Colonic mucosa (tissue), 4 donors: ENCODE results near the gene MRPL52. TPM values are rescaled to one million over a fixed set of nuclear protein-coding genes. Genes with fewer than 3 reads are reported as not detected.
"Not testable (repeated sequence)": the region's sequence is repeated elsewhere in the genome, so short reads cannot be mapped to it uniquely, and the experiment has no call there.

ENCODE experiments used
- DNase-seq: peaks from one replicate; pipeline ENCODE4 v3.0.0-alpha.2; 2020
- H3K27ac ChIP-seq: fragments of 200-600 bp; one replicate; pipeline ENCODE4 v1.8.0; 2021
- H3K27me3 ChIP-seq: fragments of 200-600 bp; one replicate; pipeline ENCODE4 v1.8.0; 2021
- H3K36me3 ChIP-seq: fragments of 200-600 bp; one replicate; pipeline ENCODE4 v1.8.0; 2021
- H3K4me1 ChIP-seq: fragments of 200-600 bp; one replicate; pipeline ENCODE4 v1.8.0; 2021; ENCODE audit warnings: mild to moderate bottlenecking
- H3K4me3 ChIP-seq: fragments of 200-600 bp; one replicate; pipeline ENCODE4 v1.8.0; 2021
- H3K9ac ChIP-seq, 2 donors: one replicate each; pipeline ENCODE4 v1.7.0; 2013; ENCODE audit warnings: control low read depth in 2 of 2, low read depth in 2 of 2, low read length in 2 of 2
- H3K9me3 ChIP-seq: fragments of 200-600 bp; one replicate; pipeline ENCODE4 v1.8.0; 2021
- CTCF ChIP-seq: fragments of 200-600 bp; IDR thresholded peaks from one replicate; pipeline ENCODE4 v1.8.0; 2022; ENCODE audit warnings: antibody characterized with exemption, mild to moderate bottlenecking
- intact Hi-C: fragments of 100-400 bp; cut with DNase I; formaldehyde crosslinking; loops from one replicate; pipeline ENCODE4 v1.14.1; 2022
- total RNA-seq, 2 donors: library from RNA; stranded (reverse); fragmentation: NEBNext Ultra II Directional in 1 of 2; extraction: Animal tissue kit (Norgen Biotek cat#: 25700) in 1 of 2; gene quantifications; one replicate each; pipeline ENCODE4 v1.2.1, GENCODE V29; 2021
- donor health status: healthy.
- donor health status: DM: no; HTN: no; CAD: no.
- donor health status: DM: no; HTN: no; CAD: no.

MRPL52 gene
- total RNA-seq, 2 donors from 2014 or later = 79.1 to 156 TPM

- intact Hi-C loops = loop anchor here (2.0 to 5.0 kb wide), 2 partner anchors 30 to 295 kb away; no protein-coding TSS in a partner anchor
- no peak for TF ChIP-seq CTCF
- H3K4me3 ChIP-seq = no peak overlapping the region
- peaks cover 4% of the 10 kb centered on the region for H3K4me1 ChIP-seq
- peak overlapping the region in 1 of 2 donors; percentile 84 for H3K9ac ChIP-seq
- H3K27me3 ChIP-seq = no peaks in the 10 kb centered on the region
- no peak for DNase-seq
- peak overlapping the region; percentile 64 for H3K27ac ChIP-seq
- no peaks in the 10 kb centered on the region for H3K36me3 ChIP-seq
- no peaks in the 10 kb centered on the region for H3K9me3 ChIP-seq
Measured at GRCh38 chr14:22852599-22852939, 22.9 kb downstream of the MRPL52 start.

- peak; percentile 94 for TF ChIP-seq CTCF
- peaks cover 4% of the 10 kb centered on the region for H3K4me1 ChIP-seq
Measured at GRCh38 chr14:22852940-22853767, 23.5 kb downstream of the MRPL52 start.

GRCh38 chr14:22854296-22854695, 24.6 kb downstream of the MRPL52 start:
- H3K9ac ChIP-seq, H3K36me3 ChIP-seq, H3K27me3 ChIP-seq, H3K27ac ChIP-seq, H3K4me1 ChIP-seq, H3K9me3 ChIP-seq, DNase-seq, H3K4me3 ChIP-seq: not testable (repeated sequence)
- intact Hi-C loops = loop anchor here (5.0 kb wide), 1 partner anchor 297 kb away; no protein-coding TSS in a partner anchor

More at GRCh38 chr14:22852940-22853767, 23.5 kb downstream of the MRPL52 start:
- peak overlapping the region; percentile 71 to 84 for H3K9ac ChIP-seq
- H3K9me3 ChIP-seq = no peaks in the 10 kb centered on the region
- peak; percentile 97 for DNase-seq
- H3K27ac ChIP-seq = peak overlapping the region; percentile 64
- H3K36me3 ChIP-seq = no peaks in the 10 kb centered on the region
- H3K27me3 ChIP-seq = no peaks in the 10 kb centered on the region
- H3K4me3 ChIP-seq = peak overlapping the region; percentile 28
- intact Hi-C loops = loop anchor here (2.0 to 5.0 kb wide), 2 partner anchors 30 to 296 kb away; no protein-coding TSS in a partner anchor

- H3K36me3 ChIP-seq = no peaks in the 10 kb centered on the region
- no peaks in the 10 kb centered on the region for H3K9me3 ChIP-seq
- no peaks in the 10 kb centered on the region for H3K27me3 ChIP-seq
- no peak overlapping the region for H3K27ac ChIP-seq
- H3K4me1 ChIP-seq = peaks cover 4% of the 10 kb centered on the region
- DNase-seq = no peak
- H3K9ac ChIP-seq = no peak overlapping the region
- intact Hi-C loops = loop anchor here (5.0 kb wide), 1 partner anchor 298 kb away; no protein-coding TSS in a partner anchor
- TF ChIP-seq CTCF = no peak
- H3K4me3 ChIP-seq = no peak overlapping the region
Measured at GRCh38 chr14:22854963-22855724, 25.5 kb downstream of the MRPL52 start.

GRCh38 chr14:22856428-22856827, 26.7 kb downstream of the MRPL52 start:
- Histone ChIP-seq H3K27me3 (no peaks in the 10 kb centered on the region), H3K9me3 (no peaks in the 10 kb centered on the region), H3K36me3 (no peaks in the 10 kb centered on the region), H3K9ac (no peak overlapping the region), H3K27ac (no peak overlapping the region), H3K4me1 (peaks cover under 1% of the 10 kb centered on the region), H3K4me3 (no peak overlapping the region)
- no peak for DNase-seq
- intact Hi-C loops = no loop called here
- TF ChIP-seq CTCF = no peak

- H3K4me3 ChIP-seq, H3K9me3 ChIP-seq, H3K27ac ChIP-seq, H3K9ac ChIP-seq, H3K27me3 ChIP-seq, DNase-seq, intact Hi-C loops, H3K4me1 ChIP-seq, H3K36me3 ChIP-seq: not testable (repeated sequence)
Measured at GRCh38 chr14:22860377-22860776, 30.7 kb downstream of the MRPL52 start.
